Activated CD8-positive, alpha-beta memory T cell treated with anti-CD3 and anti-CD28 coated beads, Interleukin-2, amount 50 U/mL, for 1 hour (primary cell): ENCODE measurements around the gene MISP3.

ENCODE experiments used
- DNase-seq: peaks from one replicate; pipeline ENCODE4 v3.0.0-alpha.2; 2020; ENCODE audit errors: extremely low read depth

The MISP3 gene

DNA sequence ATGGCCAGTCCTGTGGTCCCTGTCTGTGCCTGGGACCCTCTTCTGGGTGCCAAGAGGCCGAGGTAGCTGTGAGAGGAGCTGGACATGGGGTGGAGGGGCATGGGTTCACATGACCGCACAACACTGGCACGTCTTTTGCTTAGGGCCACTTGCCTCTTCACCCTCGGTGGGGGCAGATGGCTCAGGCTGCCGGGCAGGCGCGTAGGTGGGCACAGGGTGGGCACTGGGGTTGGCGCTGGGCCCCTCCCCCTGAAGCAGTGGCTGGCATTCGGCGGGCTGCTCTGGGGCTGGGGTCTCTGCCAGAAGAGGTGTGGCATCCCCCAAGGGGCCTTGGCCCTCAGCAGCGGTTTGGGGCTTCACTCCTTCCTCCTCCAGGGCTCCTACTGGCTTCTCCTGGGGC lies 19.1 kb upstream of the MISP3 start:
- DNase-seq = no peak

GRCh38 chr19:14054099-14054498 lies 18.5 kb upstream of the MISP3 start:
- no peak for DNase-seq

DNA sequence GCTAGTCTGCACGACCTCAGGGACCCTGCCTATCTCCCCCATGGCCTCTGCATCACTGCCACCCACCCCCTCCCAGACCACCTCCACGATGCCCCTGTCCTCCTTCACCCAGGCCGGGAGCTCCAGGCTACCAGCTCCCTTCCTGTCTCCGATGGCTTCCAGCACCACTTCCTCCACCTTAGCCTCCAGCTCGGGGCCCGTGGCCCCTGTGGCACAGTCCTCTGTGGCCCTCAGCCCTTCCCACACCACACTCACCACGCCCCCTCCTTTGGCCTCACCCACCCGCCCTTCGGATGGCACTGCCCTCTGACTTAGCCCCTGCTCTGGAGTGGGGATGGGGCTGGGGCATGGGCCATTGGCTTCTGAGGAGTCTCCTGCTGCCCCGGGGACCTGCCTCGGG lies 17.9 kb upstream of the MISP3 start:
- DNase-seq = no peak

DNA sequence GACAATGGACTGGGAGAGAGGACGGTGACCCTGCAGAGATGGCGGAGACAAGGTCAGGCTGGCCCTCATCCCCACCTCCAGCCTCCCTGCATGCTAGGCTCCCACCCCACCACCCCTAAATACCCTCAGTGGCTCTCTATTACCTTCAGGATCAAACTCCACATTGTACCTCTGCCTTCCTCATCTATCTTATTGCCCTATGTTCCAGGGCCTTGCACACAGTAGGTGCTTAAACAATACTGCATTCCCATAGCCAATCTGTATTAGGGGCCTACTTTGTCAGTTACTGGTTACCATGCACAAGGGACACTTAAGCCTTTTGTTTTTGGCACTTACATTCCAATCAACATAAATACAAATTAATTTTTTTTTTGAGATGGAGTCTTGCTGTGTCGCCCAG lies 17.2 kb upstream of the MISP3 start:
- DNase-seq = no peak

- DNase-seq = no peak
Observed at GRCh38 chr19:14056069-14056666, 16.4 kb upstream of the MISP3 start.

GRCh38 chr19:14056741-14057356 lies 15.7 kb upstream of the MISP3 start:
- DNase-seq = no peak

GRCh38 chr19:14058182-14059092 lies 14.1 kb upstream of the MISP3 start:
- DNase-seq = no peak

GRCh38 chr19:14059093-14059480 lies 13.5 kb upstream of the MISP3 start:
- DNase-seq = no peak

GRCh38 chr19:14059652-14060155 lies 12.9 kb upstream of the MISP3 start:
- no peak for DNase-seq

- DNase-seq = no peak
Observed at GRCh38 chr19:14061081-14061749, 11.4 kb upstream of the MISP3 start.

DNA sequence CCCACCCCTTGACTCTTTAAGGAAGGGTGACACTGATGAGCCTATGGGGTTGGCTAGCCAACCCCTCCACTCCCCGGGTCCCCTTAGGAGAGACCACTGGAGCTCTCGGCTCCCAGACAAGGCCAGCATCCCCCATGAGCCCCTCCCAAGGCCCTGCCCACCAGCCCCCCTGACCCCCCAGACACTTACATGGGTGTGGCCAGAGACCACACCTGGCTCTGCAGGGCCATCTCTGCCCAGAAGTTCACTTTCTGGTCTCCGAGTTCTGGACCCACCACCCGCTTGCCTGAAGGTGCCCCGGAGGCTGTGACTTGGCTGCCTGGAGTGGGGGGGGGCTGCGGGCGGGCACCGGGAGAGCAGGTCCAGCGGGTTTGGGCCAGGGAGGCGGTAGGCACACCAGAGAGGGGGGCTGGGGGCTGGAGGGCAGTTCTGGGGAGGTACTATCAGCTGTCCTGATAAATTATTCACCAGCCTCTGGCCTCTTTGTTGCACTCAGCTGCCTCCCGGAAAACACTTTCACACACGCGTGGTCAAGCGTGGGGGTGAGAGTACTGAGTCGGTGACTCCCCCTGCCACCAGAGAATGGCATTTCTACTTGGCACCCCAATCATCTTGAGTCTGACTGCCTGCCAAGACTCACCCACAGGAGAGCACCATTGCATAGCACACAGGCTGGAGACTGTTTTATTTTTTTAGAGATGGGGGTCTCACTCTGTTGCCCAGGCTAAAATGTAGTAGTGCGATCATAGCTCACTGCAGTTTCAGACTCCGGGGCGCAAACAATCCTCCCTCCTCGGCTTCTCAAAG lies 10.6 kb upstream of the MISP3 start, which contains the start of gene PALM3:
PALM3 (minus strand) TSS at position 326 of the 807 bp plus-strand sequence; CDS start at position 230, 96 bp downstream.
- DNase-seq = no peak

- no peak for DNase-seq
Observed at GRCh38 chr19:14062558-14062855, 10.1 kb upstream of the MISP3 start.

- DNase-seq = no peak
Observed at GRCh38 chr19:14063105-14063504, 9.5 kb upstream of the MISP3 start.

- DNase-seq = no peak
Observed at GRCh38 chr19:14066134-14066533, 6.5 kb upstream of the MISP3 start.

DNA sequence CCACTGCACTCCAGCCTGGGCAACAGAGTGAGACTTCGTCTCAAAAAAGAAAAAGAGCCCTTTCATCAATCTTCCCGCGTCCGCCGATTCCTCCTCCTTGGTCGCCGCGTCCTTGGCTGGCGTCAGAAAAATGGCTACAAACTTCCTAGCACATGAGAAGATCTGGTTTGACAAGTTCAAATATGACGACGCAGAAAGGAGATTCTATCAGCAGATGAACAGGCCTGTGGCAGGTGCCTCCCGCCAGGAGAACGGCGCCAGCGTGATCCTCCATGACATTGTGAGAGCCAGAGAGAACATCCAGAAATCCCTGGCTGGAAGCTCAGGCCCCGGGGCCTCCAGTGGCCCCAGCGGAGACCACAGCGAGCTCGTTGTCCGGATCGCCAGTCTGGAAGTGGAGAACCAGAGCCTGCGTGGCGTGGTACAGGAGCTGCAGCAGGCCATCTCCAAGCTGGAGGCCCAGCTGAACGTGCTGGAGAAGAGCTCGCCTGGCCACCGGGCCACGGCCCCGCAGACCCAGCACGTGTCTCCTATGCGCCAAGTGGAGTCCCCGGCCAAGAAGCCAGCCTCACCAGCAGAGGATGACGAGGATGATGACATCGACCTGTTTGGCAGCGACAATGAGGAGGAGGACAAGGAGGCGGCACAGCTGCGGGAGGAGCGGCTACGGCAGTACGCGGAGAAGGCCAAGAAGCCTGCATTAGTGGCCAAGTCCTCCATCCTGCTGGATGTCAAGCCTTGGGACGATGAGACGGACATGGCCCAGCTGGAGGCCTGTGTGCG lies 2.1 kb upstream of the MISP3 start:
- DNase-seq = no peak

DNA sequence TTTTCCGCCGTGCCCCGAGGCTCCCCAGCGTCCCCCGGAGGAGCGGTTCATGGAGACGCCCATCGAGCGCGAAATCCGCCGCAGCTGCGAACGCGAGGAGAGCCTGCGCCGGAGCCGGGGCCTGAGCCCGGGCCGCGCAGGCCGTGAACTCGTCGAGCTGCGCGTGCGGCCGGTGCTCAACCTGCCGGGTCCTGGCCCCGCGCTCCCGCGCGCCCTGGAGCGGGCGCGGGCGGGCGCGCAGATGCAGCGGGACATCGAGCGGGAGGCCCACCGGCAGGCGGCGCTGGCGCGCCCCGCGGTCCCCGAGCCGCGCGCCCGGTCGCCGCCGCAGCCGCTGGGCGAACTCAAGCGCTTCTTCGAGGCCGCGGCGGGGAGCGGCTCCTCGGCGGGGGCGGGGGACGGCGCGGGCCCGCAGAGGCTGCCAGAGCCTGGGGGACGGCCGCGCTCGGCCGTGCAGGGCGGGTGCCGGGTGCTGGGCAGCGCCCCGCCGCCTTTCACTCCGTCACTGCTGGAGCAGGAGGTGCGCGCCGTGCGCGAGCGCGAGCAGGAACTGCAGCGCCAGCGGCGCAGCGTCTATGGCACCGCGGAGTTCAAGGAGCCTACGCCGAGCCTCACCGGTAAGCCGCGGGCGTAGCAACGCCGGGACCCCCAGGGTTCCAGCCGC lies 807 bp downstream of the MISP3 start:
- DNase-seq = no peak

DNA sequence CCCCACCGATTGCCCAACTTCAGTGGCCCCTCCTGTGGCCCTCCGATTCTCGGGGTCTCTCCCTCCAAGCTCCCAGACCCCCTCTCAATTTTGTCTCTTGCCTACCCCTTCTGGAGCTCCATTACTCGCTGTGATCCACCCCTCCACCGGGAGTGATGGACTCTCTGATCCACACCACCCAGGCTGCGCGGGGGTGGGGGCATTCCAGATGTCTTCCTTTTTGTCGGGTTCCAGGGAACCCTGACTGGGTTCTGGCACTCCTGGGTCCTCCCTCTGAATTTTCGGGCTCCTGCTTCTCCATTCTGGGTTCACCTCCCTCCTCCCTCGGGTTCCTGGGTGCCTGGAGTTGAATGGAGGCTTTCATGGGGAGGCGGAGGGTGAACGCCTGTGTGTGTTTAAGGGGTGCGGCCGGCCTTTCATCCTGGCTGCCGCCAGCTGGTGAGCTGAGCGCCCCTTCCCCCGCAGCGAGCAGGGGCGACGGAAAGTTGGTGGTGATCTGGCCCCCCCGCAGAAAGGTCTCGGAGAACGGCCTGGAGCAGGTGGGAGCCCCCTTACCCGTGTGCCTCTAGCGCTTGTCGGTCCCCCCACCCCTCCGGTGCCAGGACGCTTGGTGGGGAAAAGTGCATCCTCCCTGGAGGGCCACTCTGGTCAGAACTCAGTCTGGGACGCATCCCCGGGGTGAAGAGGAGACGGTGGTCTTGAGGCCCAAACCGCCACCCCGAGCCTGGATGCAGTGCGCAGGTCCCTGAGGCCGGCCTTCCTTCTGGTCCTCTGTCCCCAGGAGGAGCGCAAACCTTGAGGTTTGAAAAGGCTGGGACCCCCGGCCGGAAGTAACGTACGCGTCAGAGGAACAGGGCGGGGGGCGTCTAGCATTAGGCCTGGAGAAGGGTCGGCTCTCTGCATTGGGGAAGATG lies 1.6 kb downstream of the MISP3 start:
- DNase-seq = no peak

- DNase-seq = no peak
Observed at GRCh38 chr19:14078411-14078810, 5.8 kb downstream of the MISP3 start.
